Stimulated activated CD4-positive, alpha-beta T cell treated with anti-CD3 and anti-CD28 coated beads, Interleukin-4, amount 100 ng/mL, for 1 hour (primary cell): ENCODE results near the gene UGT1A4.
"Not testable (repeated sequence)": the region's sequence is repeated elsewhere in the genome, so short reads cannot be mapped to it uniquely, and the experiment has no call there.

ENCODE experiments used
- DNase-seq: peaks from one replicate; pipeline ENCODE4 v3.0.0-alpha.2; 2020

UGT1A4 gene

DNA sequence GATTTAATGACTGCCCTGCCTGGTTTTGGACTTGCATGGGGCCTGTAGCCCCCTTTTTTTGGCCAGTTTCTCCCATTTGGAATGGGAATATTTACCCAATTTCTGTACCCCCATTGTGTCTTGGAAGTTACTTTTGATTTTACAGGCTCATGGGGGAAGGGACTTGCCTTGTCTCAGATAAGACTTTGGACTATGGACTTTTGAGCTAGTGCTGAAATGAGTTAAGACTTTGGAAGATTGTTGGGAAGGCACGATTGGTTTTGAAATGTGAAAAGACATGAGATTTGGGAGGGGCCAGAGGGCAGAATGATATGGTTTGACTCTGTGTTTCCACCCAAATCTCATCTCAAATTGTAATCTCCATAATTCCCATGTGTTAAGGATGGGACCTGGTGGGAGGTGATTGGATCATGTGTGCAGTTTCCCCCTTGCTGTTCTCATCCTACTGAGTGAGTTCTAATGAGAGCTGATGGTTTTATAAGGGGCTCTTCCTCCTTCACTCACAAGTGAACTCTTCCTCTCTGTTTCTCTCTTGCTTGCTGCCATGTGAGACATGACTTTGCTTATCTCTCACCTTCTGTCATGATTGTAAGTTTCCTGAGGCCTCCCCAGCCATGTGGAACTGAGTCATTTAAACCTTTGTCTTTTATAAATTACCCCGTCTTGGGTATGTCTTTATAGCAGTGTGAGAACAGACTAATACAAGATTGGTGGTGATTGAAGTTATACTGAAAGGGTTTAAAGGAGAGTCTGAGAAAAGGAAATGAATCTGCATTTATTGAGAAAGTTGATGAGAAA, 32.9 kb downstream of the UGT1A4 start:
- not testable (repeated sequence) for DNase-seq

- DNase-seq: no peak
Measured at GRCh38 chr2:233754872-233755611, 36.5 kb downstream of the UGT1A4 start.

DNA sequence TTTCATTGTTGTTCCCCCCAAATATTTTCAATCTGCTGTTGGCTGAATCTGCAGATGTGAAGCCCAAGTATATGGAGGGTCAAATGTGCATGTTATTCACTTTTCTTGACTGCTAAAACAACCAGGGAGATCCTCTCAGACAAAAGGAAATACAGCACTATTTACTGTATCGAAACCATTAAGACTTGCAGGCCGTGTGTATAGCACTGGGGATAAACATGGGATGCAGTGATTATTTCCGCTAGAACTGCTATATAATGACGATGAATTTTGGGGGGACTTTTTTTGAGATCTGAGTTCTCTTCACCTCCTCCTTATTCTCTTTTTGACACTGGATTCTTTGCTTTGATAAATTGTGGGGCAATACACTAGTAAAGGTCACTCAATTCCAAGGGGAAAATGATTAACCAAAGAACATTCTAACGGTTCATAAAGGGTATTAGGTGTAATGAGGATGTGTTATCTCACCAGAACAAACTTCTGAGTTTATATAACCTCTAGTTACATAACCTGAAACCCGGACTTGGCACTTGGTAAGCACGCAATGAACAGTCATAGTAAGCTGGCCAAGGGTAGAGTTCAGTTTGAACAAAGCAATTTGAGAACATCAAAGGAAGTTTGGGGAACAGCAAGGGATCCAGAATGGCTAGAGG, 38.0 kb downstream of the UGT1A4 start:
- no peak for DNase-seq

GRCh38 chr2:233758141-233758540, 39.6 kb downstream of the UGT1A4 start:
- no peak for DNase-seq

GRCh38 chr2:233758849-233759248, 40.3 kb downstream of the UGT1A4 start:
- DNase-seq: no peak

DNA sequence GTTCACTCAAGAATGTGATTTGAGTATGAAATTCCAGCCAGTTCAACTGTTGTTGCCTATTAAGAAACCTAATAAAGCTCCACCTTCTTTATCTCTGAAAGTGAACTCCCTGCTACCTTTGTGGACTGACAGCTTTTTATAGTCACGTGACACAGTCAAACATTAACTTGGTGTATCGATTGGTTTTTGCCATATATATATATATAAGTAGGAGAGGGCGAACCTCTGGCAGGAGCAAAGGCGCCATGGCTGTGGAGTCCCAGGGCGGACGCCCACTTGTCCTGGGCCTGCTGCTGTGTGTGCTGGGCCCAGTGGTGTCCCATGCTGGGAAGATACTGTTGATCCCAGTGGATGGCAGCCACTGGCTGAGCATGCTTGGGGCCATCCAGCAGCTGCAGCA, 41.5 kb downstream of the UGT1A4 start, which contains the start of gene UGT1A1:
Gene UGT1A1 (plus strand): TSS at position 228 of the 400 bp plus-strand sequence. CDS start 18 bp downstream, at position 246.
- DNase-seq: no peak

- DNase-seq: no peak
Measured at GRCh38 chr2:233761040-233761769, 42.7 kb downstream of the UGT1A4 start.

DNA sequence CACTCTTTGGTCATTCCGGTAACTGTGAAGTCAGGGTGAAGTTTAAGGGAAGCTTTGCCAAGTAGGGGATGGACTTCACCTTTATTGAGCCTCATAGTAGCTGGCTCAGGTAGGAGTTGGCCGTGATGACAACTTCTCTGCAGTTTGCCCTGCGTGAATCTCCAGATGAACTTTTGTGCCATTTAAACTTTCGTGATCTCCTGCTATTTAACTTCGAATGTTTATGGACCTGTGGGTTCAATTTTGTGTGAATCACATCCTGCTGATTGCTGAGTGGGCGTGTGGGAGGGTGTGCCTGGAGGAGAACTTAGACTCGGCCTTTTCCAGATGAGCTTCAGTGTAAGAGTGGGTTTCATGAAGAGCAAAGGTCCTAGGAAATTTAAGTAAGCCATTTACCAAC, 45.7 kb downstream of the UGT1A4 start:
- DNase-seq: no peak

DNA sequence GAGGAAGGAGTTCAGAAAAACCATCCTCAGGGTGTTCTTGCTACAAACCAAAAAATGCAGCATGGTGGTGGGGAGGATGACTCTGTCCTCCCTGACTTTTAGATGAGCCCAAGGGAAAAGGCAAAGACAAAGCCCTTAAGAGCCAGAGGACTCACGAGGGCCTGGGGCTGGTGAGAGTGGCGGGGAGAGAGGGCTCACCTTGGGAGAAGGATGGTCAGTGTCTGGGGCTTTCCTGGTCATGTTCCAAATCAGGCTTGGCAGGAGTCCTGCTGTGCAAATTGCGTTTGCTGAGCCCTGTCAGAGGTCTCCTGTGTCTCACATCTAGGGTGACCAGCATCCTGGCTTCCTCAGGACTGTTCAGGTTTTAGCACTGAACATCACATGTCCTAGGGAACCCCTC, 46.2 kb downstream of the UGT1A4 start:
- no peak for DNase-seq

- no peak for DNase-seq
Measured at GRCh38 chr2:233766416-233766815, 47.9 kb downstream of the UGT1A4 start.

- no peak for DNase-seq
Measured at GRCh38 chr2:233768076-233768475, 49.5 kb downstream of the UGT1A4 start.

DNA sequence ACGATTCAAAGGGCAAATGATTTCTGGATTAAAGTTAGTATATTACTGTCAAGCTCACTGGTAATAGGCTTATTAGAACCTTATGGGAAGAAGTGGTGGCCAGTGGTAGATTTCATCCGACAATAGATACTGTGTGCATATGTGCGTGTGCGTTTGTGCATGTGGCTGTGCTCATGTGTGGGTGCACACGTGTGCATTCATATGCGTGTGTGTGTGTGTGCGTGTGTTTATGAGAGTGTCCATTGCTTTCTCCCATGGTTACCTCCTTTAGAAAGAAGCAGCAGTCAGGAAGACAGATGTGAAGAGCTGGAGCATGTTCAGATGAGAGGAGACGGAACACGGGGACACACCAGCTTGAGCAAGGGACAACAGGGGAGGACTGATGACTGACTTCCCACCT, 50.7 kb downstream of the UGT1A4 start:
- DNase-seq: no peak

DNA sequence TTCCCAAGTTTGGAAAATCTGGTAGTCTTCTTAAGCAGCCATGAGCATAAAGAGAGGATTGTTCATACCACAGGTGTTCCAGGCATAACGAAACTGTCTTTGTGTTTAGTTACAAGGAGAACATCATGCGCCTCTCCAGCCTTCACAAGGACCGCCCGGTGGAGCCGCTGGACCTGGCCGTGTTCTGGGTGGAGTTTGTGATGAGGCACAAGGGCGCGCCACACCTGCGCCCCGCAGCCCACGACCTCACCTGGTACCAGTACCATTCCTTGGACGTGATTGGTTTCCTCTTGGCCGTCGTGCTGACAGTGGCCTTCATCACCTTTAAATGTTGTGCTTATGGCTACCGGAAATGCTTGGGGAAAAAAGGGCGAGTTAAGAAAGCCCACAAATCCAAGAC, 53.6 kb downstream of the UGT1A4 start:
- no peak for DNase-seq

DNA sequence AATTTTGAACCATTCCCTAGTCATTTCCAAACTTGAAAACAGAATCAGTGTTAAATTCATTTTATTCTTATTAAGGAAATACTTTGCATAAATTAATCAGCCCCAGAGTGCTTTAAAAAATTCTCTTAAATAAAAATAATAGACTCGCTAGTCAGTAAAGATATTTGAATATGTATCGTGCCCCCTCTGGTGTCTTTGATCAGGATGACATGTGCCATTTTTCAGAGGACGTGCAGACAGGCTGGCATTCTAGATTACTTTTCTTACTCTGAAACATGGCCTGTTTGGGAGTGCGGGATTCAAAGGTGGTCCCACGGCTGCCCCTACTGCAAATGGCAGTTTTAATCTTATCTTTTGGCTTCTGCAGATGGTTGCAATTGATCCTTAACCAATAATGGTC, 54.0 kb downstream of the UGT1A4 start:
- DNase-seq: no peak

DNA sequence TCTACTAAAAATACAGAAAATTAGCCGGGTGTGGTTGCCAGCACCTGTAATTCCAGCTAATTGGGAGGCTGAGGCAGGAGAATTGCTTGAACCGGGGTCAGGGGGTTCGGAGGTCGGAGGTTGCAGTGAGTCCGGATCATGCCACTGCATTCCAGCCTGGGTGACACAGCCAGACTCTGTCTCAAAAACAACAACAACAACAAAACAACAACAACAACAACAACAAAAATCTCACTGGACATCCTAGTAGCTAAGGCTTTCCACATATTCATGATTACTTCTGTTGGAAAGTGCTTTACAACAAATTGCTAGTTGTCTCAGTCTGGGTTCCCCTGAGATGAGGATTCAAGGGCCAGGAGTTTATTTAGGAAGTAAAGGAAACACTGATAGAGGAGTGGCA, 55.3 kb downstream of the UGT1A4 start:
- DNase-seq: no peak

GRCh38 chr2:233775414-233775813, 56.9 kb downstream of the UGT1A4 start:
- no peak for DNase-seq

GRCh38 chr2:233778030-233778429, 59.5 kb downstream of the UGT1A4 start, which contains the start of gene MROH2A:
Gene MROH2A, plus strand, starts transcription at chr2:233778330. Its CDS starts 1,029 bp downstream, at chr2:233779359.
- DNase-seq: no peak

GRCh38 chr2:233779722-233780121, 61.2 kb downstream of the UGT1A4 start:
- no peak for DNase-seq

DNA sequence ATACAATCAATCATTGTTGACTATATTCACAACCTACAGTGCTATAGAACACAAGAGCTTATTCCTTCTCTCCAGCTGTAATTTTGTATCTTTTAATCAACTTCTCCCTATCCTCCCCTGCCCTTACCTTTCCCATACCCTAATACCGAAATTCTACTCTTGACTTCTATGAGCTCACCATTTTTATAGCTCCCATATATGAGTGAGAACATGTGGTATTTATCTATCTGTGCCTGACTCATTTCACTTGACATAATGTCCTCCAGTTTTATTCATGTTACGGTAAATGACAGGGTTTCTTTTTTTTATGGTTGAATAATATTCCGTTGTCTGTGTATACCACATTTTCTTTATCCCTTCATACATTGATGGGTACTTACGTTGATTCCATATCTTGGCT, 62.2 kb downstream of the UGT1A4 start:
- no peak for DNase-seq

GRCh38 chr2:233789554-233789953, 71.0 kb downstream of the UGT1A4 start:
- DNase-seq: no peak

DNA sequence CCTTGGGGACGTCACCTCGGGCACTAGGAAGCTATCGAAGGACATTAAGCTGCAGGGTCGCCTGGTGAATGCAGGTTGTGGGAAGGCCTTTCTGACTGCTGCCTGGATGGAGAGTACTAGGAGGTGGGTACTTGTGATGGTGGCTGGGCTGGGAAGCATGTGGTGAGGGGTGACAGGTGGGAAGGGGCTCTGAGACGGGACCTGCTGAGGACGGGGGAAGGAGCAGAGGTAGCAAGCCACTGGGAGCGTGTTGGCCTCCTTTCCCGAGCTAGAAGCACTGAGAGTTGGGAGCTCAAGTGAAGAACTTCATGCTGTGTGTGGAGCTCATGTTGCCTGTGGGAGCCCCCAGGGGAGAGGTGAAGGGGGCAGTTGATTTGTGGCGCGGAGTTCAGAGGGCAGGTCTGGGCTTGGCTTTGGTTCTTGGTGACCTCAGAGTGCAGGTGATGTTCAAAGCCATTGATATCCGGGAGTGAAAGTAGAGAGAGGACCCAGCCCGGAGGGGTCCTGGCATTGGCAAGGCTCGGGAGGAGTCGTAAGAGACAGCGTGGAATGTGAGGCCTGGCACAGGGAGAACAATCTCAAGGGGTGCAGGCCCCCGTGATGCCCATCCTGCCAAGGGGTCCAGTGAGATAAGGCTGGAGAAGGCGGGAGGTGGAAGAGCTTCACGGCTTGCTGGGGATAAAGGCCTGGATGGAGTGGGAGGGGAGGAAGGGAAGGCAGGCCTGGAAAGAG, 72.8 kb downstream of the UGT1A4 start:
- DNase-seq: no peak

- no peak for DNase-seq
Measured at GRCh38 chr2:233791883-233792329, 73.4 kb downstream of the UGT1A4 start.
